ENCODE data around the gene FADS2.

FADS2 gene

GRCh38 chr11:61814247-61814957 lies 13.7 kb upstream of the FADS2 start:
- no peak for TF ChIP-seq CTCF (IDR thresholded peaks at IDR 0.05; ENCODE audit: poor library complexity, severe bottlenecking)
- Histone ChIP-seq H3K27me3 (ENCODE audit: insufficient read depth, poor library complexity, severe bottlenecking) (no peaks in the 10 kb centered on the region), H3K36me3 (ENCODE audit: low read depth) (peaks cover 57% of the 10 kb centered on the region), H3K4me3 (ENCODE audit: severe bottlenecking) (peak overlapping the region; percentile 67), H3K4me1 (ENCODE audit: insufficient read depth, poor library complexity, severe bottlenecking) (peaks cover 16% of the 10 kb centered on the region), H3K9me3 (ENCODE audit: severe bottlenecking) (no peaks in the 10 kb centered on the region), H3K27ac (ENCODE audit: poor library complexity, severe bottlenecking) (peak overlapping the region; percentile 92)
- no peak for DNase-seq (ENCODE audit: low spot score)
- ATAC-seq (ENCODE audit: low read depth), result no peak

GRCh38 chr11:61814958-61815789 lies 12.9 kb upstream of the FADS2 start:
- ATAC-seq (ENCODE audit: low read depth) (peak; percentile 67), DNase-seq (ENCODE audit: low spot score) (peak; percentile 94)
- TF ChIP-seq CTCF (IDR thresholded peaks at IDR 0.05; ENCODE audit: poor library complexity, severe bottlenecking), result no peak
- Histone ChIP-seq H3K4me3 (ENCODE audit: severe bottlenecking) (peak overlapping the region; percentile 67), H3K9me3 (ENCODE audit: severe bottlenecking) (no peaks in the 10 kb centered on the region), H3K27ac (ENCODE audit: poor library complexity, severe bottlenecking) (peak overlapping the region; percentile 92), H3K4me1 (ENCODE audit: insufficient read depth, poor library complexity, severe bottlenecking) (peaks cover 23% of the 10 kb centered on the region), H3K36me3 (ENCODE audit: low read depth) (peaks cover 49% of the 10 kb centered on the region), H3K27me3 (ENCODE audit: insufficient read depth, poor library complexity, severe bottlenecking) (no peaks in the 10 kb centered on the region)

- Histone ChIP-seq H3K27ac (ENCODE audit: poor library complexity, severe bottlenecking) (peak overlapping the region; percentile 92), H3K4me1 (ENCODE audit: insufficient read depth, poor library complexity, severe bottlenecking) (peaks cover 32% of the 10 kb centered on the region), H3K27me3 (ENCODE audit: insufficient read depth, poor library complexity, severe bottlenecking) (no peaks in the 10 kb centered on the region), H3K36me3 (ENCODE audit: low read depth) (peaks cover 40% of the 10 kb centered on the region), H3K9me3 (ENCODE audit: severe bottlenecking) (no peaks in the 10 kb centered on the region), H3K4me3 (ENCODE audit: severe bottlenecking) (peak overlapping the region; percentile 67)
- DNase-seq (ENCODE audit: low spot score) (peak; percentile 80), ATAC-seq (ENCODE audit: low read depth) (peak; percentile 27)
- no peak for TF ChIP-seq CTCF (IDR thresholded peaks at IDR 0.05; ENCODE audit: poor library complexity, severe bottlenecking)
Observed at GRCh38 chr11:61815790-61816735, 12.0 kb upstream of the FADS2 start.

GRCh38 chr11:61816736-61817455 lies 11.2 kb upstream of the FADS2 start, which contains the start of gene FADS1:
Gene FADS1, minus strand, starts transcription at chr11:61817003. Its CDS starts 74 bp downstream, at chr11:61816929.
- DNase-seq (ENCODE audit: low spot score) (peak; percentile 95), ATAC-seq (ENCODE audit: low read depth) (peak; percentile 43)
- H3K9me3 ChIP-seq (ENCODE audit: severe bottlenecking), result no peaks in the 10 kb centered on the region
- peaks cover 38% of the 10 kb centered on the region for H3K4me1 ChIP-seq (ENCODE audit: insufficient read depth, poor library complexity, severe bottlenecking)
- peak within 1 kb of the TSS; percentile 92 for H3K27ac ChIP-seq (ENCODE audit: poor library complexity, severe bottlenecking)
- H3K4me3 ChIP-seq (ENCODE audit: severe bottlenecking), result peak within 1 kb of the TSS; percentile 67
- peak; percentile 82 for TF ChIP-seq CTCF (IDR thresholded peaks at IDR 0.05; ENCODE audit: poor library complexity, severe bottlenecking)
- no peaks in the 10 kb centered on the region for H3K27me3 ChIP-seq (ENCODE audit: insufficient read depth, poor library complexity, severe bottlenecking)
- H3K36me3 ChIP-seq (ENCODE audit: low read depth), result peaks cover 32% of the 10 kb centered on the region

Measured in RWPE2 (cell line).